Endothelial cell of umbilical vein (primary cell): ENCODE data around the gene ATOX1. TPM values are rescaled to one million over a fixed set of nuclear protein-coding genes. Genes with fewer than 3 reads are reported as not detected.

Experiments used
- BruUV-seq: library from RNA; stranded (reverse); fragments of 400-500 nt; replicated peaks from 2 replicates; lab custom pipeline; 2021; lab: Mats Ljungman, UMichigan
- CTCF ChIA-PET: fragments of 300-600, 350-600 bp; sonication (Branson Sonifier 250); formaldehyde crosslinking; loops from one replicate; lab custom pipeline; 2021; ENCODE audit warnings: antibody characterized with exemption, inconsistent platforms; lab: Charles Lee
- POLR2A ChIA-PET: fragments of 300-600, 350-600 bp; sonication (Branson Sonifier 250); formaldehyde crosslinking; loops from one replicate; lab custom pipeline; 2021; ENCODE audit warnings: antibody characterized with exemption, inconsistent platforms; lab: Charles Lee
- DNase-seq: peaks from one replicate; pipeline ENCODE4 v3.0.0-alpha.2; 2011; ENCODE audit warnings: low read depth, low spot score
- FAIRE-seq: peaks from 2 replicates; lab custom pipeline; 2011; peaks lifted over from hg19 to GRCh38; lab: Jason Lieb, UNC
- H2AFZ ChIP-seq: 2 replicates; pipeline ENCODE4 v1.6.0; 2012; ENCODE audit warnings: low read depth, low read length, control low read depth, inconsistent platforms
- H3K27ac ChIP-seq: 2 replicates; pipeline ENCODE4 v1.5.1; 2011; ENCODE audit warnings: low read depth, mild to moderate bottlenecking, control low read depth, low read length, moderate library complexity; ENCODE audit not compliant: insufficient read depth
- H3K27me3 ChIP-seq, 2 experiments: 2 replicates each; pipeline versions ENCODE4 v1.6.0 to v1.6.1; 2011; ENCODE audit warnings: low read length in 2 of 2, mixed read lengths in 1 of 2; ENCODE audit not compliant: control insufficient read depth in 2 of 2, insufficient read depth in 2 of 2
- H3K36me3 ChIP-seq, 2 experiments: 2 replicates in 1 of 2; 3 replicates in 1 of 2; pipeline ENCODE4 v1.5.1; 2011; ENCODE audit warnings: low read length in 2 of 2, mild to moderate bottlenecking in 1 of 2, moderate library complexity in 1 of 2; ENCODE audit not compliant: control insufficient read depth in 2 of 2, insufficient read depth in 2 of 2; ENCODE audit errors: extremely low read depth in 1 of 2
- H3K4me1 ChIP-seq: 3 replicates; pipeline ENCODE4 v1.5.1; 2011; ENCODE audit warnings: mild to moderate bottlenecking, low read length; ENCODE audit not compliant: control insufficient read depth, insufficient read depth; ENCODE audit errors: extremely low read depth
- H3K4me2 ChIP-seq: 2 replicates; pipeline ENCODE4 v1.6.1; 2011; ENCODE audit warnings: low read length, control low read depth, mixed read lengths; ENCODE audit not compliant: insufficient read depth
- H3K4me3 ChIP-seq, 3 experiments: fragments of 200-600 bp in 1 of 3; sonication (generic), shearing (Covaris generic) in 1 of 3; replicated peaks in 1 of 3; 2 replicates each; pipeline ENCODE4 v1.5.1; 2011 to 2016; ENCODE audit warnings: control low read depth in 3 of 3, low read length in 3 of 3, mild to moderate bottlenecking in 2 of 3, inconsistent platforms in 1 of 3, low read depth in 1 of 3, moderate library complexity in 1 of 3; ENCODE audit not compliant: insufficient read depth in 1 of 3
- H3K79me2 ChIP-seq: 2 replicates; pipeline ENCODE4 v1.6.0; 2012; ENCODE audit warnings: low read length, inconsistent platforms; ENCODE audit not compliant: control insufficient read depth, insufficient read depth
- H3K9ac ChIP-seq: replicated peaks from 2 replicates; pipeline ENCODE3; 2011; ENCODE audit warnings: low read length, control low read depth; ENCODE audit not compliant: insufficient read depth; ENCODE audit errors: extremely low read depth
- H3K9me1 ChIP-seq: replicated peaks from 3 replicates; pipeline ENCODE4 v1.6.0; 2011; ENCODE audit warnings: mild to moderate bottlenecking, low read length; ENCODE audit not compliant: control insufficient read depth, insufficient read depth; ENCODE audit errors: extremely low read depth
- H3K9me3 ChIP-seq: replicated peaks from 2 replicates; pipeline ENCODE4 v1.5.1; 2012; ENCODE audit warnings: low read length, inconsistent platforms; ENCODE audit not compliant: control insufficient read depth, insufficient read depth
- H4K20me1 ChIP-seq: replicated peaks from 2 replicates; pipeline ENCODE3; 2011; ENCODE audit warnings: mild to moderate bottlenecking, low read length; ENCODE audit not compliant: control insufficient read depth, insufficient read depth; ENCODE audit errors: extremely low read depth
- CTCF ChIP-seq, 2 donors: IDR thresholded peaks; 1 replicate in 1 of 2; 2 replicates in 1 of 2; pipeline ENCODE4 v1.5.1; 2011; ENCODE audit warnings: low read length in 2 of 2, mild to moderate bottlenecking in 2 of 2, moderate library complexity in 2 of 2, control low read depth in 1 of 2, inconsistent platforms in 1 of 2, low read depth in 1 of 2; ENCODE audit not compliant: insufficient read depth in 1 of 2; ENCODE audit errors: extremely low read depth in 1 of 2
- EZH2 ChIP-seq: IDR thresholded peaks from 2 replicates; pipeline ENCODE4 v1.6.1; 2012; ENCODE audit warnings: borderline replicate concordance, low read depth, mild to moderate bottlenecking, moderate library complexity, low read length, inconsistent platforms; ENCODE audit not compliant: severe bottlenecking
- FOS ChIP-seq: IDR thresholded peaks from 2 replicates; pipeline ENCODE4 v1.6.1; 2011; ENCODE audit warnings: mild to moderate bottlenecking, low read length, moderate library complexity, borderline replicate concordance; ENCODE audit not compliant: insufficient read depth
- GATA2 ChIP-seq: IDR thresholded peaks from 2 replicates; pipeline ENCODE4 v1.7.0; 2011; ENCODE audit warnings: low read depth, mild to moderate bottlenecking, moderate library complexity, mixed read lengths, low read length; ENCODE audit not compliant: insufficient read length, insufficient read depth
- JUN ChIP-seq: IDR thresholded peaks from 2 replicates; pipeline ENCODE4 v1.6.1; 2011; ENCODE audit warnings: borderline replicate concordance, low read depth; ENCODE audit not compliant: insufficient read length, insufficient read depth
- MAX ChIP-seq: IDR thresholded peaks from 2 replicates; pipeline ENCODE4 v1.6.1; 2011; ENCODE audit not compliant: insufficient read depth, insufficient read length
- MYC ChIP-seq: IDR thresholded peaks from one replicate; pipeline ENCODE4 v1.6.1; 2011; ENCODE audit warnings: mild to moderate bottlenecking, low read depth, low read length
- POLR2A ChIP-seq: IDR thresholded peaks from 2 replicates; pipeline ENCODE4 v1.6.1; 2012; ENCODE audit warnings: low read depth, mild to moderate bottlenecking, control low read depth, low read length
- POLR2AphosphoS5 ChIP-seq: IDR thresholded peaks from 2 replicates; pipeline ENCODE4 v1.6.1; 2012; ENCODE audit warnings: low read depth, mild to moderate bottlenecking, control low read depth, low read length, moderate library complexity; ENCODE audit not compliant: insufficient read depth
- dilution Hi-C: fragments of 300-500 bp; cut with MboI; formaldehyde crosslinking; loops from one replicate; pipeline ENCODE4 v1.15.0; 2019; ENCODE audit warnings: low sequenced_read_pairs; ENCODE audit not compliant: extremely low pct_ligation_motif_present
- intact Hi-C: fragments of 100-400 bp; cut with micrococcal nuclease; formaldehyde crosslinking; loops from one replicate; pipeline ENCODE4 v1.10.0; 2022
- polyA plus RNA-seq, 4 experiments: library from polyadenylated mRNA; depleted of rRNA in 3 of 4; stranded (reverse) in 3 of 4; unstranded in 1 of 4; fragments of >200 nt; gene quantifications; 2 replicates each; pipeline versions ENCODE4 v1.2.1 to v1.2.3, GENCODE V29; 2011 to 2012; ENCODE audit warnings: missing spikeins in 1 of 4
- total RNA-seq: library from RNA; stranded (reverse); gene quantifications from 2 replicates; pipeline ENCODE4 v1.2.3, GENCODE V29; 2021

ATOX1 gene
- total and polyA plus RNA-seq, 2 donors (not counting 3 experiments of a cell fraction or from before 2014, with no cell fraction given), result 113 to 292 TPM

GRCh38 chr5:151724360-151724759 is 34.1 kb downstream of the ATOX1 start:
- intact Hi-C loops, result no loop called here
- CTCF ChIA-PET, result interaction anchor here (0.9 to 1.6 kb wide), 2 partner anchors 17 to 65 kb away, joined by 3 to 5 read pairs; no protein-coding TSS in a partner anchor

More at GRCh38 chr5:151724360-151724759, 34.1 kb downstream of the ATOX1 start:
- Histone ChIP-seq H3K27ac (no peak overlapping the region), H3K79me2 (no peaks in the 10 kb centered on the region), H3K36me3 (no peaks in the 10 kb centered on the region), H3K4me2 (no peak overlapping the region), H3K9me1 (no peaks in the 10 kb centered on the region), H4K20me1 (no peaks in the 10 kb centered on the region), H3K27me3 (no peaks in the 10 kb centered on the region), H2AFZ (no peak overlapping the region), H3K9me3 (no peaks in the 10 kb centered on the region), H3K9ac (no peak overlapping the region), H3K4me3 (no peak overlapping the region), H3K4me1 (no peaks in the 10 kb centered on the region)
- dilution Hi-C loops, result no loop called here
- TF ChIP-seq MAX (no peak), JUN (no peak), FOS (no peak), POLR2A (no peak), GATA2 (no peak), MYC (no peak), CTCF (IDR thresholded peaks at IDR 0.05; ENCODE audit: extremely low read depth in 1 of 2, insufficient read depth in 1 of 2, low read depth in 1 of 2, low read length in 2 of 2) (no peak), POLR2AphosphoS5 (no peak), EZH2 (no peak)
- no TSS peak for BruUV-seq
- no peak for FAIRE-seq
- no peak for DNase-seq
- POLR2A ChIA-PET, result no interaction called here
